HuH-7.5 (cell line): ENCODE measurements around the gene DENND1C.

ENCODE experiments used
- DNase-seq: peaks from one replicate; pipeline ENCODE4 v3.0.0; 2011; ENCODE audit warnings: low spot score

DENND1C gene

DNA sequence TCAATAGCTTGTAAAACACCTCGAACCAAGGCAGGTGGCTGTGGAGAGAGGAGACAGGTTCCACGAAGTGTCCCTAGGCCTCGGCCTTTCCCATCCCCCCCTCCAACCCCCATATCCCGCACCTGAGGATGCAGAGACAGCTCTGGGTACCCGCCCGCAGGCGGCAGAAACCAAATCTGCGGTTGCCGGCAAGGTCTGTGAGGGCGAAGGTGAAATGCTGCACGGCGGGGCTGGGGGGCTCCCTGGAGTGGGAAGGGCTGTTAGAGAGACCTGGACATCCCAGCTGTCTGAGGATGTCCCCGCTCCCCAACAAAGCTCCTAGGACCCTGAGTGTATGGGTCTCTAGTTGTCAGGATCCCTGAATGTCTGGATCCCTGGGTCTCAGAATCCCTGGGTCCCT is 2.8 kb downstream of the DENND1C start:
- DNase-seq: no peak

DNA sequence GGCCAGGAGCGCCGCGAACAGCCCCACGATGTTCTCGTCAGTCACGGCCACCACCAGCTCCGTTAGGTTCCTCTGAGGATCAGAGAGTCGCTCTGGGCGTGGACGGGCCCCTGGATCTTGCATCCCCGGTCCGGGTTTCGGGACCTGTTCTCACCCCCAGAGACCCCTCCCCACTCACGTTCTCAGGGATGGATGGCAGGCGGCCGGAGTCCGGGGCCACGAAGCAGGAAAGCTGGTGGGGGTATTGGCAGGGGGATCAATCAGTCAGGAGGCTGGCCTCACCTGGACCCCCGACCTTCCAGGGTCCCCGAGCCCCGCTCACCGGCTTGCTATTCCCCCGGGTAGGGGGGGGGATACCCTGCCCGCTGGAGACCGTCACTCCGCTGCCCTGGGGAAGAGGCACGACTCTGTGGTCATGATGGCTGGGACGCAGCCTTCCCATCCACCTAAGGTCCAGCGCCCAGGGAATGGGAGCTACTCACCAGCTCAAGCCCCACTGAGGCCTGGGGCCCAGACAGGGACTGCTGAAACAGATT is 4.6 kb downstream of the DENND1C start:
- no peak for DNase-seq

DNA sequence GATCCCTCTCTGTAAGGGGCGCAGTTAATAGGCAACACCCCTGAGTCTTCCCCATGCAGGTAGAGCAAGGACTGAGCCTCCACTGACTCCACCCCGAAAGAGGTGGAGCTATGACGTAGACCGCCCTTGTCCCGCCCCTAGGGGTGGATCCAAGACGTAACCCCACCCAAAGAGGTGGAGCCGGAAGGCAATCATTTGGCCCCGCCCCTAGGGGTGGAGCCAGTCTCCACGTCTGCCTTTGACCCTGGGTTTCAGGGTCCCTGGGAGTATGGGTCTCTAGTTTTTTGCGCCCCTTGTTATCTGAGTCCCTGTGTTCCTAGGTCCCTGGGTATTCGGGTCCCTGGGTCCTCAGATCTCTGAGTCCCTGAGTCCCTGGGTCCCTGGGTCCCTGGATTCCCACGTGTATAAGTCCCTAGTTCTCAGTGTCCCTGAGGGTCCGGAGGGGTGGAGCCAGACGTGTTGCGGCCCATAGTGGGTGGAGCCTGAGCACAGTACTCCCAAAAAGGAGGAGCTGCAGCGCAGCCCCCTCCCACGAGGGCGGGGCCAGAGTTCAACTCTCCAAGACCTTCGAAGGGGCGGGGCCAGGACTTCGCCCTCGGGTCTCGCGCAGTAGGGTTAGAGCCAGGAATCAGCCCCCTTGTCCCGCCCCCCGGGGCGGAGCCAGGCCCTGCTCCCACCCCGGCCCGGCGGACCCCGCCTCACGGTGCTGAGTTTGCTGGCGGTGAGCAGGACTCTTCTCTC is 5.3 kb downstream of the DENND1C start:
- peak; percentile 89 for DNase-seq

DNA sequence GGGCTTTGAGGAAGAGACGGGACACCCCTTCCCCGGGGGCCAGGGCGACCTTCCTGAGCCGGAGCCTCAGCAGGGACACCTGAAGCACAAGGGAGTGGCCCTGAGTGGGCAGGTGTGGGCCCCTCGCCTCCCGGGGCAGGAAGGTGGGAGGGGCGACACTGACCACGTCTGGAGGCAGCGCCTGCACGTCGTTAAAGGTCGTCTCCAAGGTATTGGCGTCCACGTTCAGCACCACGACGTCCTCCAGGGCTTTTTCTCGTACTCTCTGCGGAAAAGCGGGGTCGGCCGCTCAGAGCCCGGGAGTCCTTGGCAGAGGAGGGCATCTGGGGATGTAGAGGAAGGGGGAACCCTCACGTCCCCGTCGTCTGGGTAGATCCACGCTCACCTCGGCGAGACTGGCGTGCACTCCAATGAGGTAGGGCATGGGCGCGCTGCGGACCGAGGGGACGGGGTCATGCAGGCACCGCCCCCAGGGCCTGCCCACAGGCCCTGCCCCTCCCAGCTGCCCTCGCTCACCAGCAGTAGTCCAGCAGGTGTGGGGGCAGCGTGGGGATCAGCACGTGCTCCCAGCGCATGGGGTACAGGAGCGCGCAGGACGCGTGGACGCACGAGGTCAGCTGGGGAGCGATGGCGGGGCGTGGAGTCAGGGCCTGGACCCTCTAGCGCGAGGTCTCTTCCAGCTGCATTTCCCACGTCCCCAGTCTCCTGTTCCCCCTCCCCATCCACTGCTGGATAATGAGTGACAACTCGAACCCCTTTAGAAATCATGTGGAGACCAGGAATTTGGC is 6.1 kb downstream of the DENND1C start:
- no peak for DNase-seq

DNA sequence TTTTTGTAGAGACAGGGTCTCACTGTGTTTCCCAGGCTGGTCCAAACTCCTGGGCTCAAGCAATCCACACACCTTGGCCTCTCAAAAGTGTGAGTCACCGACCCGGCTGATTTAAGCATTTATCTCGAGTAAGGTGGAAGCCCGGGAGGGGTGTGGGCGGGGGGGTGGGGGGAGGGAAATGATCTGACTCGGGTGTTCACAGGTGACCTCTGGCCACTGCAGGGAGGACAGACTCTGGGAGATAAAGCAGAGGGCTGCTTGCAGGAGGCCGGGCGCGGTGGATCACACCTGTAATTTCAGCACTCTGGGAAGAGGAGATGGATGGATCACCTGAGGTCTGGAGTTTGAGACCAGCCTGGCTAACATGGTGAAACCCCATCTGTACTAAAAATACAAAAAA is 7.9 kb downstream of the DENND1C start:
- DNase-seq: no peak

DNA sequence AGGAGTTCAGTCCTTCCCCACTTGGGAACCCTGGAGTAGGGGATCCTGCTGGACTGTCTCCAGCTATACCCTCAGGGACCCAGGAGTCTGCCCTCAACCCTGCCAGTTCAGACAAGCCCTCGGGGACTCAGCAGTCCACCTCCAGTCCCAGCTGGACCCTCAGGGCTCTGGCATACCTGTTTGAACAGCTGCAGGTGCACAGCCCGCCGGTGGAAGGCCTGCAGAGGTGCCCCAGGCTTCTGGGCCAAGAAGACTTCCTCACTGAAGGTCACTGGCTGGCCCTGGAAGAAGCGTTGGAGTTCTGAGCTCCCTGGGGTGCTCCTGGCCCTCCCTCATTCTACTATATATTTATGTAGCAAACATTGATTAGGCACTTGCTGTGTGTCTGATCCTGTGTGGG is 8.9 kb downstream of the DENND1C start:
- no peak for DNase-seq

DNA sequence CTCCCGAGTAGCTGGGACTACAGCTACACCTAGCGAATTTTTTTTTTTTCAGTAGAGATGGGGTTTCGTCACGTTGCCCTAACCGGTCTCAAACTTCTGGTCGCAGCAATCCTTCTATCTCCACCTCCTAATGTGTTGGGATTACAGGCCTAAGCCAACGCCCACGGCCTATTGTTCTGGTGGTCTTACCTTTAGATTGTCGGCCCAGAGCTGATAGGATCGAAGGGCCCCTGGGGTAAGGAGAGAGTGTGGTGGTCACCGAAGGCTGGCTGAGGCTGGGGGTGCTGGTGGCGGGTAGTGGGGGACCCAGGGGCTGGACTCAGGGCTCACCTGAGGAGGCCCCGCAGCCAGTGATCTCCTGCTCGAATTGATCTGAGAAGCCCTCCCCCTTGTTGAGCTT is 10.5 kb downstream of the DENND1C start:
- no peak for DNase-seq

DNA sequence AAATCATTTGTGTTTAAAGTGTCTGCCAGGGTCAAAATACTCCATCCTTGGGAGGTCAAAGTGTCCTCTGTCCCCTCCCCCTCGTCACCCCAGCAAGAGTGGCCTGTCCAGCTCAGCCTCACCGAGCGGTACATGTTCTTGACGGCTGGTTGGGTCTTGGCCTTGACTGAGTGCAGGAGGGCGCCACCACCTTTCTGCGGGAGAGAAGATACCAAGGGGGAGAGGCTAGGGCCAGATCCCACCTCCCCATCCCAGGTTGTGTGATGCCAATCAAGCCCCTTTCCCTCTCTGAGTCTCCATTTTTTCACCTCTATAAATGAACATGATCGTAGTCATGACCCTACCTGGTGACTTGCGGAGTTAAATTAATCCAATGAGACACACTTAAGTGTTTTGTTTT is 11.4 kb downstream of the DENND1C start:
- DNase-seq: no peak

DNA sequence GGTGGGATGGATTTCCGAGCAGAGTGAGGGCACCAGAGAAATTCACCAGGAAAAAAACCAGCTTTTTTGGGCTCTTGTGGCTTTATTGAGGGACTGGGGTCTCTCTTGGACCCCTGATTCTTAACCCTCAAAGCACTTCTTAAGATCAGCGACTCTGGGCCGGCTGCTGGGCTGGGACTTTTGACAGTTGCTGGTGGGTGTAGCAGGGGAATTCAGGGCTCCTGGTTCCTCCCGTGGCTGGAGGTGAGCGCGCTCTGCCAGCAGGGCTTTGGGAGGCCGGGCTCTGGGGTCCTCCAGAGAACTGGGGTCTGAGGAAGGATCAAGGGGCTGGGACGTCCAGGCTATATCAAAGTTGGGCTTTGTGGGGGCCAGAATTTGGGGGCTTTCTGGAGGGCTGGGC is 14.2 kb downstream of the DENND1C start:
- no peak for DNase-seq

DNA sequence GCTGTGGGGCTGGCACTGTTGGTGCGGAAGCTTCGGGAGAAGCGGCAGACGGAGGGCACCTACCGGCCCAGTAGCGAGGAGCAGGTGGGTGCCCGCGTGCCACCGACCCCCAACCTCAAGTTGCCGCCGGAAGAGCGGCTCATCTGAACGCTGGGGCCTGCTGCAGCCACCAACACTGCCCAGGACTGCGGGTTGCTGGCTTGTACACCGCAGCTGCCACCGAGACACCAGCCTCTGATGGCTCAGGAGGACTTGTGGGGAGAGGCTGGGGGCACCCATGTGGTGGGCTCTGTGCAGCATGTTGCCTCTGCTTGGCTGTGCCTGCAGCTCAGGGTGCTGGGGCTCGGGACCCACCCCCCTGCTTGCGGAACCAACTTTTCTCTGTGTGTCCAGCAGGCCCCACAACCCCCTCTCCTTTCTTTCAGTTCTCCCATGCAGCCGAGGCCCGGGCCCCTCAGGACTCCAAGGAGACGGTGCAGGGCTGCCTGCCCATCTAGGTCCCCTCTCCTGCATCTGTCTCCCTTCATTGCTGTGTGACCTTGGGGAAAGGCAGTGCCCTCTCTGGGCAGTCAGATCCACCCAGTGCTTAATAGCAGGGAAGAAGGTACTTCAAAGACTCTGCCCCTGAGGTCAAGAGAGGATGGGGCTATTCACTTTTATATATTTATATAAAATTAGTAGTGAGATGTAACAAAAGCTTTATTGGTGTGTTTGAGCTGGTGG is 14.9 kb downstream of the DENND1C start:
- DNase-seq: no peak

DNA sequence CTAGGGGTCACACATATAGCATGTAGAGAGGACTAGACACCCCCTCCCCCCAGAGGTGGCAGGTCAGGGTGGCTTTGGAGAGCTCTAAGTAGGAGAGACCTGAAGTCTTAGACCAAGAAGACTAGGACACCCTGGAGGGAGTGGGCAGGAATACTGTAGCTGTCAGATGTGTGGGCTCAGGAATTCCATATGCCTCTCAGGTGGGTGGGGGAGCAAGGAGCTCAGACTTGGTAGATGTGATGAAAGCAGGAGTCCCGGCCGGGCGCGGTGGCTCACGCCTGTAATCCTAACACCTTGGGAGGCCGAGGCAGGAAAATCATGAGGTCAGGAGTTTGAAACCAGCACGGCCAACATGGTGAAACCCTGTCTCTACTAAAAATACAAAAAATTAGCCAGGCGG is 15.9 kb downstream of the DENND1C start:
- DNase-seq: no peak

DNA sequence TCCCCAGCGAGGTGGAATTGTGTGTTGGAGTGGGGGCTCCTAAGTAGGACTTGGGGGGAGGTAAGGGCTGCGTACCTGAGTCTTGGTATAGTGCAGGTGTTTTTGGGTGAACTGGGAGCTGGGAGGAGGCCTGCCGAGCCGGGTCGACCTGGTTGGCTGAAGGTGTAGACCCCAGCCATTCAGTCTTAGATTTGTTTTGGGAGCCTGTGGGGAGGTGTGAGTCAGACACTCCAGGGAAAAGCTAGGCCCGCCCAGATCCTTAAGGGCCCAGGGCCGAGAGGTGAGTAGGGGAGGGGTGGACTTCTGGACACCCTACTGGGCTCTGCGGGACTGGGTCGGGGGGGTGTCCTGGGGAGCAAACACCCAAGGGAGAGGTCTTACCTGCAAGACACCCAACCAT is 16.6 kb downstream of the DENND1C start:
- DNase-seq: no peak

DNA sequence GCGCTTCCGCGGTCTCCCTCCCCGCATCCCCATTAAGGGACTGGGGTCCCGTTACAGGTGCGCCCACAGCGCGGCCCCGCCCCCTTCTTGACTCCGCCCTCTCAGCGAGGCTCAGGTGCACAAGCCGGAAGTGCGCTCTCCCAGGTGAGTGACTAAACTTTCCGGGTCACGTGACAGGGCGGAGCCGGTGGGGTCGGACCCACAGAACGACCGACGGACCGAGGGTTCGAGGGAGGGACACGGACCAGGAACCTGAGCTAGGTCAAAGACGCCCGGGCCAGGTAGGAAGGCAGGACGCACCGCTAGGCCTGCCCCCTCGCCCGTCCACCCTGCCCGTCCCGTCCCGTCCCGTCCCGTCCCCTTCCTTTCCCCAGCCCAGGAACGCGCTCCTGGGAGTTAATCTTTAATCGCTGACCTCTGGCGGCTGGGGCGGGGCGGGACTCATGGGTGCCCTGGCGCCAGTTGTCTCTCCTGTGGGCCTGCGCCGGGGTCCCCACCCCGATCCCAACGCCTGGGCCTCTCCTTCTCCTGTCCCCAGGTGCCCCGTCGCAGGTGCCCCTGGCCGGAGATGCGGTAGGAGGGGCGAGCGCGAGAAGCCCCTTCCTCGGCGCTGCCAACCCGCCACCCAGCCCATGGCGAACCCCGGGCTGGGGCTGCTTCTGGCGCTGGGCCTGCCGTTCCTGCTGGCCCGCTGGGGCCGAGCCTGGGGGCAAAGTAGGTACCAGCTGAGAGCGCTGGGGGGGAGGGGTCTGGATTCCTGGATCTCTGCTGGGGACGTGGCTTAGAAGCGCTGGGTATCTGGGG is 17.3 kb downstream of the DENND1C start, which contains the start of gene CRB3:
TSS of gene CRB3 (plus strand) at position 202 of the 804 bp plus-strand sequence. CDS start at position 633, 431 bp downstream.
- peak; percentile 91 for DNase-seq

DNA sequence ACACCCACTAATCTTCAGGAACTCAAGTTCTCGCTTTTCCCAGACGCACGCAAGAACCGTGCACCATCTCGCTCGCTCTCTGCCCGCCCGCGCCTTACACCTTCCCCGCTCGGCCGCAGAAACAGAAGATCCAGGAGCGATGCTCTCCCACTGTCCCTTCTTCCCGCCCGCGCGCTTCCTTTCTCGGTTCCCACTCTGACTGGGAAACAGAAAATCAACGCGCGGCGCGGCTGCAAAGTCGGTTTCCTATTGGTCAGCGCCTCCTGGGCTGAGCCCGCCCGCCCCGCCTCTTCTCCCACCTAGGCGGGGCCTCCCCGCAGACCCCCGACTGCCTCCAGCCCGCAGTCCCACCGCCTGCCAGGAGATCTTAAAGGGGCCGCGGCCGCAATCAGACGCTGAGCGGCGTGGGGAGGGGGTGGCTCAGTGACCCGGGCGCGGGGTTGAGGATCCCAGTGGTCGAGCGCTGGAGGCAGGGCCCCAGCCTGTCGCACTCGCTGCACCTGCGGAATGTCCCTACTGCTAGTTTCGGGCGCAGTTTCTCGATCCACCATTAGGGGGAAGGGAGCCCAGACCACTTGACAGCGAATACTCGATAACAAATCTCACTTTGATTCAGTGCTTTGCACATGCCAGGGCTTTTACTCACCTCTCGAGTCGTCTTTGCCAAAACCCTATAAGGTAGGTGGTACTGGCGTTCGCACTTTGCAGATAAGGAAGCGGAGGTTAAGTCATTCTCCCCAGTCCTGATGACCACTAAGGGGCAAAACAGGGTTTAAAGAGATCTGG is 21.3 kb downstream of the DENND1C start:
- DNase-seq: peak; percentile 94

DNA sequence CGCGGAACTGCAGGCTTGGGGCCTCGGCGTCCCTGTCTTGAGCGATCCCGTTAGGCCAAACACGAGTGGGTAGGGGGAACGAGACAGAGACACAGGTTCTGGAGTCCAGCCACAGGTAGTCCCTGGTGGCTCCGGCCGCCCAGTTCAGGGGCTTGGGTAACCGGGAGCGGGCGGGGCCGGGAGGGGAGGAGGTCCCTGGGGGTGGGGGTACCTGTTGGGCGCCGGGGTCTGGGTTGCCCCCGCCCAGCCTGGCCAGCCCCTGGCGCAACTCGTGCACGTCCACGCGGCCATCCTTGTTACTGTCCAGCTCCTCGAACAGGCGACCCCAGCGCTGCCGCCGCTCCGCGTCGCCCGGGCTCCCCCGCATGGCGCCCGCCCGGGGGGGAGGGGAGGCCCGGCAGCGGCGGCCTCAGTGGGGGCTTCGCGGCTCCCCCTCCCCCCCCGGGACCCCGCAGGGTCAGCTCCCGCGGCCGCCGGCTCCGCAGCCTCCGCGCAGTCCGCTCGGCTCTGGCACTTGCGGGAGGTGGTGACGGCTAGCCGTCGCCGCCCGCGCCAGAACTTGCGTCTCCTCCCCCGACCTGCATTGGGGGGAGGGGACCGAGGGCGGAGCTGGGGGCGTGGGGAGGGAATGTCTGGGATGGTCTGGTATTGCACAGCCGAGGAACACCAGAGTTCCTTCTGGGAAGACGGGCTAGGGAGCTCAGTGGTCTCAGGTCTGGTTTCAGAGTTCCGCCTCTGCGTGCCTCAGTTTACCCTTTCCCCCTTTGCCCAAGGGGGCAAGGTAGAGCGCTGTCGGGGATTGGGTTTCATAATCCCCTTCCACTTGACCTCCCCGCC is 22.1 kb downstream of the DENND1C start, which contains the start of gene SLC25A23:
TSS of gene SLC25A23 (minus strand) at position 531 of the 837 bp plus-strand sequence. CDS start at position 367, 164 bp downstream.
- peak; percentile 86 for DNase-seq

DNA sequence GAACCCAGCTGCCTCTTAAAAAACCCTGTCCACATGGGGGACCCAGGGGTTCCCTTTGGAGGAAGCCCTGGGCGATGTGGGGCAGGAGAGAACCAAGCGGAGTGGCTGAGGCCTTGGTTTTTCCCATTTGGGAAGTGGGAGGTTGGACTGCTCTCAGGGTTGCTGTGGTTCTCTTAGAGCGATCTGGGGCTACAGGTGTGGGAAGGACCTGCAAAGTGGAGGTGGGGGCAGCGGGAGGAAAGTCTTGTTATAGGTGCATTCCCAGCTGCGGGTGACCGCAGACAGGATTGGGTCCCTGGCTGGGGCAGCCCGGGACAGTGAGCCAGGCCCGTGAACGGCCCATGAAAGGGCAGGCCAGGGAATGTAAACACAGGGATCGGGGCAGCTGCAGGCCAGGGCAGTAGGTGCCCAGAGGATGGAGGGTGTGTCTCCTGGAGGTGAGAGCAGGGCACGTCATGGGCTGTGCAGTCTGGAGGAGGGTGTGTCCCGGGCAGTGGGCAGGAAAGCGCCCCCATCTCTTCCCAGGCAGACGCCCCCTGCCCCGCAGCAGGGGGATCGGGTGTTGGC is 22.8 kb downstream of the DENND1C start:
- peak; percentile 62 for DNase-seq

DNA sequence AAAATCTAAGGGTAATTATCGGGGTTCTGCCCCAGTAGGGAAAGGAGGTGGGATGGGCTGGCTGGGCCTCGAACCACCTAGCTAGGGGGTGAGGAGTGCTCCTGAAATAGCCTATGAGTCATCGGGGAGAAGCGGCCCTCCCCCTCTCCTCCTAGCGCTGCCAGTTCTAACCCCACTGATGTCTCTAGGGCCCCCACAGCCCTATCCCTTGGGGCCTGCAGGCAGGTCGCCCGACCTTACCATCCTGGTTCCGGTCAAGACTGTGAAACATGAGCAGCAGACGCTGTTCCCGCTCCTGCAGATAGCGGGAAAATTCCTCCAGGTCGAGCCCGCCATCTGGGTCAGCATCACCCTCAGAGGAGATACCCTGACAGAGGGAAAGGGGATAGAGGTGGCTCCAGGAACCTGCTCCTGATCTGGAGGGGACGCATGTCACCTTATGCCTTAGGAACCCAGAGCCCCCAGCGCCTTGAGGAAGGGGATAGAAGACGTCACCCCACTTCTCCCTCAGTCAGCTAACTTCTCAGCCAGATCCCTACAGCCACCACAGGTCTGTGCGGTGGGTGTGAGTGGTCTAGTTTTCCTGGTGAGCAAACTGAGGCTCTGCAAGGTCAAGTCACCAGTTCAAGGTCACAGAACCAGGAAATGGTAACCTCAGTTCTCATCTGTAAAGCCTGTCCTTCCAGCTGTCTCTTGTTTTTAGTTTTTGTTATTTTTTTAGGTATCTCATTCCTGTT is 23.5 kb downstream of the DENND1C start:
- no peak for DNase-seq

DNA sequence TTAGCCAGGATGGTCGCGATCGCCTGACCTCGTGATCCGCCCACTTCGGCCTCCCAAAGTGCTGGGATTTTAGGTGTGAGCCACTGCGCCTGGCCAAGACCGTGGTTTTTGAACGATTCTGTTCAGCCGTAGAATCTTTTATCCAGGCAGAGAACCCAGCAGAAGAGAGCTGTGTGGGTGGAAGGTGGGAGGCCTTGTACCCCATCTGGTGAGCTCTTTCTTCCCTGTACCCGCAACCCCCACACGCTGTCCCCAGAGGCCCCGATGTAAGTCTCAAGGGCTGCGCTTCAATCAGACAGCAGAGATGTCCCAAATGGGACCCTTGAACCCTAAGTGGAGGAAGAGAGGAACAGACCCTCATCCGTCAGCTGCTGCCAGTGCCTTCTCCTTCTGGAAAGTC is 25.7 kb downstream of the DENND1C start:
- DNase-seq: no peak
